ENCODE results near the gene B3GAT1.
"Not testable (repeated sequence)": the region's sequence is repeated elsewhere in the genome, so short reads cannot be mapped to it uniquely, and the experiment has no call there.

B3GAT1 gene

GRCh38 chr11:134412203-134413042 lies at the start of gene B3GAT1:
Gene B3GAT1, minus strand, starts transcription at chr11:134412242. Its CDS starts 24,583 bp downstream, at chr11:134387659.
- no peak for DNase-seq
- in situ Hi-C loops (cut with MboI; ENCODE audit: low pct_unique_long_range_greater_than_20kb, low sequenced_read_pairs), result no loop called here

- DNase-seq, result no peak
- in situ Hi-C loops (cut with MboI; ENCODE audit: low pct_unique_long_range_greater_than_20kb, low sequenced_read_pairs), result no loop called here
Measured at GRCh38 chr11:134461621-134462020, 49.6 kb upstream of the B3GAT1 start.

GRCh38 chr11:134460881-134461280 lies 48.8 kb upstream of the B3GAT1 start:
- in situ Hi-C loops (cut with MboI; ENCODE audit: low pct_unique_long_range_greater_than_20kb, low sequenced_read_pairs), result no loop called here
- no peak for DNase-seq

GRCh38 chr11:134460062-134460561 lies 48.1 kb upstream of the B3GAT1 start:
- in situ Hi-C loops (cut with MboI; ENCODE audit: low pct_unique_long_range_greater_than_20kb, low sequenced_read_pairs), result no loop called here
- DNase-seq, result no peak

GRCh38 chr11:134459246-134460061 lies 47.4 kb upstream of the B3GAT1 start:
- no peak for DNase-seq
- in situ Hi-C loops (cut with MboI; ENCODE audit: low pct_unique_long_range_greater_than_20kb, low sequenced_read_pairs), result no loop called here

GRCh38 chr11:134457411-134458007 lies 45.5 kb upstream of the B3GAT1 start:
- in situ Hi-C loops (cut with MboI; ENCODE audit: low pct_unique_long_range_greater_than_20kb, low sequenced_read_pairs); DNase-seq: not testable (repeated sequence)

GRCh38 chr11:134455516-134455915 lies 43.5 kb upstream of the B3GAT1 start:
- no peak for DNase-seq
- in situ Hi-C loops (cut with MboI; ENCODE audit: low pct_unique_long_range_greater_than_20kb, low sequenced_read_pairs), result no loop called here

GRCh38 chr11:134454146-134454690 lies 42.2 kb upstream of the B3GAT1 start:
- in situ Hi-C loops (cut with MboI; ENCODE audit: low pct_unique_long_range_greater_than_20kb, low sequenced_read_pairs), result no loop called here

GRCh38 chr11:134453441-134453840 lies 41.4 kb upstream of the B3GAT1 start:
- in situ Hi-C loops (cut with MboI; ENCODE audit: low pct_unique_long_range_greater_than_20kb, low sequenced_read_pairs), result no loop called here

More at GRCh38 chr11:134454146-134454690, 42.2 kb upstream of the B3GAT1 start:
- no peak for DNase-seq

GRCh38 chr11:134452838-134453155 lies 40.8 kb upstream of the B3GAT1 start:
- no peak for DNase-seq
- in situ Hi-C loops (cut with MboI; ENCODE audit: low pct_unique_long_range_greater_than_20kb, low sequenced_read_pairs), result no loop called here

More at GRCh38 chr11:134453441-134453840, 41.4 kb upstream of the B3GAT1 start:
- no peak for DNase-seq

- no peak for DNase-seq
- in situ Hi-C loops (cut with MboI; ENCODE audit: low pct_unique_long_range_greater_than_20kb, low sequenced_read_pairs), result no loop called here
Measured at GRCh38 chr11:134452026-134452837, 40.2 kb upstream of the B3GAT1 start.

GRCh38 chr11:134450186-134450585 lies 38.1 kb upstream of the B3GAT1 start:
- in situ Hi-C loops (cut with MboI; ENCODE audit: low pct_unique_long_range_greater_than_20kb, low sequenced_read_pairs), result no loop called here
- DNase-seq, result no peak

- no peak for DNase-seq
- in situ Hi-C loops (cut with MboI; ENCODE audit: low pct_unique_long_range_greater_than_20kb, low sequenced_read_pairs), result no loop called here
Measured at GRCh38 chr11:134449713-134450112, 37.7 kb upstream of the B3GAT1 start.

- in situ Hi-C loops (cut with MboI; ENCODE audit: low pct_unique_long_range_greater_than_20kb, low sequenced_read_pairs), result no loop called here
- no peak for DNase-seq
Measured at GRCh38 chr11:134449051-134449450, 37.0 kb upstream of the B3GAT1 start.

- DNase-seq, result no peak
- in situ Hi-C loops (cut with MboI; ENCODE audit: low pct_unique_long_range_greater_than_20kb, low sequenced_read_pairs), result no loop called here
Measured at GRCh38 chr11:134447696-134448095, 35.7 kb upstream of the B3GAT1 start.

- DNase-seq, result no peak
- in situ Hi-C loops (cut with MboI; ENCODE audit: low pct_unique_long_range_greater_than_20kb, low sequenced_read_pairs), result no loop called here
Measured at GRCh38 chr11:134445601-134446325, 33.7 kb upstream of the B3GAT1 start.

- in situ Hi-C loops (cut with MboI; ENCODE audit: low pct_unique_long_range_greater_than_20kb, low sequenced_read_pairs); DNase-seq: not testable (repeated sequence)
Measured at GRCh38 chr11:134444160-134445108, 32.4 kb upstream of the B3GAT1 start.
